8988T (cell line): ENCODE measurements around the gene TAGLN2.

Experiments used
- DNase-seq: peaks from one replicate; pipeline ENCODE4 v3.0.0; 2011

Gene TAGLN2

GRCh38 chr1:159947942-159948341 is 22.6 kb upstream of the TAGLN2 start:
- no peak for DNase-seq

GRCh38 chr1:159946242-159947187 is 21.2 kb upstream of the TAGLN2 start:
- DNase-seq: no peak

- peak; percentile 95 for DNase-seq
These were observed 20.4 kb upstream of the TAGLN2 start, which contains the start of gene IGSF9 for GRCh38 chr1:159945483-159946241. Gene IGSF9, minus strand, starts transcription at chr1:159945613. Its CDS starts 2,159 bp downstream, at chr1:159943454.

GRCh38 chr1:159944623-159945455 is 19.5 kb upstream of the TAGLN2 start:
- DNase-seq: no peak

DNA sequence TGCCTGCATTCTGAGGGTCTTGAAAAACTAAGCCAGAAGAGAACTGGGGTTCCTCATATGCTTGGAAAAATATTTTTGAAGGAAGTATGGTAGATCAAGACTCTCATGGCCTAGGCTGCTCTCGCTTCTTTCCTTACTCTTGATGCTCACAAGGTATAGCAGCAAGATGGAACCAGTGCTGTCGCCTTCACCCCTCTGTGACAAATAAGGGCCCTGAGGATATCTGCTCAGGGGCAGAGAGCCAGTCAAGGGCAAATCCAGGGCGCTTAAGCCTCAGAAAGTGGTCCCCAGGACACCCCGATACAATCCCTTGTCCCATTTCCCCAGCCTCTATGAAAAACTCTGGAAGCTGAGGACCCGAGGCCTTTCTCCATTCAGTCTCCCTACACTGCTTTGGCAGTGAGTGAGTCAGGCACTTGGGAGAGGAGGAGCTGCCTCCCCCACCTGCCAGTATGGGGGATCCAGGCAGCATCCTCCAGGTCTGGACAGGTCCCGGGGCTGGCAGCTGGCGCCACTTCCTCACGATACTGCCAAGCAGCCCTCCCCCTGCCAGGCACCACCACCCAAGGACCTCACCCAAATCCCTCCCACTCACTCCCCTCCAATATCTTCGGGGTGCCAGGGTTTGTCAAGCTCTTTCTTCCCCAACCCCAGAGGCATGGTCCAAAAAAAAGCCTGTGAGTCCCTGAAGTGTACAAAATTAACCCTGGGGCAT is 18.8 kb upstream of the TAGLN2 start:
- DNase-seq: no peak

GRCh38 chr1:159943278-159943640 is 18.0 kb upstream of the TAGLN2 start:
- DNase-seq: no peak

- no peak for DNase-seq
These were observed 17.4 kb upstream of the TAGLN2 start for GRCh38 chr1:159942632-159943277.

- DNase-seq: no peak
These were observed 16.6 kb upstream of the TAGLN2 start for GRCh38 chr1:159941591-159942560.

DNA sequence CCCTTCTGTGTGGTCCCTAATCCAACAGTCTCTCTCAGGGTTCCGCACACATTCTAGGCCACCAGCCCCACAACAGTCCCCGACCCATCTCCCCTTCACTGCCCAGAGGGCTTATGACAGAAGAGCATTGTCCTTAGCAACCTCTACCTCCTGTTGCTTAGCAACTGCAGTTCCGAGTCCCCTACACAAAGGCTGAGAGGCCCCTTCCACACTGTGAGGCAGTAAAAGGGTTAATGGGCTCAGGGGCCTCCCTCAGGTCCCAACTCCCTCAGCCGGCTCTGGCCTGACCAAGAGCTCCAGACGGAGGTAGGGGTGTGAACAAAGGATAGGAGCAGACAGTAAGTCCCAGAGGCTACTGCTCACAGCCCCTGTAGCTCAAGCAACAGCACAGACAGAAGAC is 15.8 kb upstream of the TAGLN2 start:
- DNase-seq: no peak

- no peak for DNase-seq
These were observed 14.8 kb upstream of the TAGLN2 start for GRCh38 chr1:159940006-159940620.

- DNase-seq: no peak
These were observed 14.3 kb upstream of the TAGLN2 start for GRCh38 chr1:159939678-159940002.

DNA sequence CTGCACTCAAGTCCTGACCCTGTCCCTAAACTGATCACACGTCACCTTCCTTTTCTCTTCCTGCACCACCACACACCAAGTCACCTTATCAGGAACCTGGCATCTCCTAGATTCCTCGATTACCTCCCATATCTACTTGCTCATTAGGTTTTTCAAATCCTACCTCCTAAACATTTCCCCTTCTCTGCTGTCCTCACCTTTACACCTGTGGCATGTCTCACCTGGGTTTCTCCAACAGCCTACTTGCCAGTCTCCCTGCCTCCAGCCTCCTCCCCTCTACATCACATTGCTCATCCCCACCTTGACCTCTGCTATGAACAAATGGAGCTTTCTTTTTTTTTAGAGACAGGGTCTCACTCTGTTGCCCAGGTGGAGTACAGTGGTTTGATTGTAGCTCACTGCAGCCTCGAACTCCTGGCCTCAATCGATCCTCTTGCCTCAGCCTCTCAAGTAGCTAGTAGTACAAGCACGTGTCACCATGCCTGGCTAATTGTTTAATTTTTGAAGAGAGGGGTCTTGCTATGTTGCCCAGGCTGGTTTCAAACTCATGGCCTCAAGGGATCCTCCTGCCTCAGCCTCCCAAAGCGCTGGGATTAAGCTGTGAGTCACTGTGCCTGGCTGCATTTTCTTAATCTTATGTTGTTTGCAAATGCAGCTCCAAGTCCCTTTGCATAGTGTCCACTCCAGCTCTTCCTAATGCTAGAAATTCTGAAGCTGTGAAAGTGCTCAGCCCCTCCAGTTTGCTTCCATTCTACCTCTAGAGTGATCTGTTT is 13.8 kb upstream of the TAGLN2 start:
- DNase-seq: no peak

- DNase-seq: no peak
These were observed 13.0 kb upstream of the TAGLN2 start for GRCh38 chr1:159938211-159938852.

DNA sequence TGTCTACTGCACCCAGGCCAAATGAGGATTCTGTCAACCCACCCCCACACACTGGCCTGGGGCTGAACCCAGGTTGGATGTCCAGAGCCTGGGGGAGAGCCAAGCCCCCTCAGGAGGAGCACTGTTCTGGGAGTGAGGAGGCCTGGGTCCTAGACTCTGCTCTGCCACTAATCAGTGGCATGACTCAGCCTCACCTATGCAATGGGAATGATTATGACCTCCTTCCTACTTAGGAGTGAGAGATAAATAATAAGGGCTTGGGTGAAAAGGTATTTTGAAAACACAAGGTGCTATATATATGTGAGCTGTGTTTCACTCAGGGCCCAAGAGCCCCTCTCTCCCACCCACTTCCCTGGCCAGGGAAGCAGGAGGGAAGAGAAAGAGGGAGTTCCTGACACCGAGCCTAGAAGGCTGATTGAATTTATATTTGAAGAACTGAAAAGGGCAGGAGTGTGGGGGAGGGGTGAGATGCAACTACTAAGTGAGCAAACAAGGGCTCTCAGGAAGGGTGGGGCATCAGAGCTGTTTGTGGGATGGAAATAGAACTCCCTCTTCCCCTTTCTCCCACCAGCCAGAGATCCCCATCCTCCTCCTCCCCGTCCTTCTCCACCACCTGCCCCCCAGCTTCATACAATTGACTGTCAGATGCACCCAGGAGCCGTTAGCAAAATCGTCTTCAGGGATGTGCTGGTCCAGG is 11.9 kb upstream of the TAGLN2 start:
- no peak for DNase-seq

- DNase-seq: peak; percentile 90
These were observed 11.1 kb upstream of the TAGLN2 start for GRCh38 chr1:159936273-159936904.

GRCh38 chr1:159935719-159936272 is 10.5 kb upstream of the TAGLN2 start:
- DNase-seq: no peak

DNA sequence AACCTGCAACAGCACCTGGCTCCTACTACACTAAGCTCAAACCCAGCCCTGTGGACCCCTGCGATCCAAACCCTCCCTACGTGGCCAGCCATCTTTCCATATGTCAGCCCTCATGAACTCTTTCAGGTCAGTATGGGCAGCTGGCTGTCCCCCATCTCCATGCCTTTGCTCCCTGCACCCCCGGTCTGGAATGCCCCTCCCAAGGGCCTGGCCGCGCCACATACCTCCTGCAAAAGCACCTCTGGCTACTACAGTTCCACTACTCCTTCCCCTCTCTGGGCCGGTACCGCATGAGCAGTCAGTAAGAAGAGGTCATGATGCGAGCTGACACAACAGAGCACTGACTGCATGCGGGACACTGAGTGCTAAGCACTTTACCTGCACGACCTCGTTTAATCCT is 10.0 kb upstream of the TAGLN2 start:
- DNase-seq: no peak
